ENCODE results near the gene PRB3. TPM values are rescaled to one million over a fixed set of nuclear protein-coding genes. Genes with fewer than 3 reads are reported as not detected.

Gene PRB3
- total RNA-seq, 6 donors from 2014 or later, result not detected

- H3K36me3 ChIP-seq, result no peaks in the 10 kb centered on the region
- no peak overlapping the region for H3K27ac ChIP-seq
- no peak overlapping the region for H3K4me3 ChIP-seq
- ATAC-seq (ENCODE audit: low FRiP score in 2 of 2) (no peak), DNase-seq (no peak)
- TF ChIP-seq POLR2AphosphoS5 (IDR thresholded peaks at IDR 0.05) (no peak), CTCF (IDR thresholded peaks at IDR 0.05) (no peak), EP300 (IDR thresholded peaks at IDR 0.05) (no peak), POLR2A (IDR thresholded peaks at IDR 0.05) (no peak)
- H3K27me3 ChIP-seq, result no peaks in the 10 kb centered on the region
- no peaks in the 10 kb centered on the region for H3K4me1 ChIP-seq
- 38 to 68% methylated on average over 1 of the region's 1 CpG for WGBS, 2 donors
- no peaks in the 10 kb centered on the region for H3K9me3 ChIP-seq
These were observed 23.0 kb downstream of the PRB3 start for GRCh38 chr12:11246489-11246888.

- H3K27me3 ChIP-seq, result no peaks in the 10 kb centered on the region
- TF ChIP-seq POLR2A (IDR thresholded peaks at IDR 0.05) (no peak), POLR2AphosphoS5 (IDR thresholded peaks at IDR 0.05) (no peak), CTCF (IDR thresholded peaks at IDR 0.05) (no peak), EP300 (IDR thresholded peaks at IDR 0.05) (no peak)
- 79 to 92% methylated on average over 3 of the region's 3 CpGs for WGBS, 2 donors
These were observed 26.9 kb downstream of the PRB3 start for GRCh38 chr12:11242656-11243055.

GRCh38 chr12:11240348-11240930 is 29.1 kb downstream of the PRB3 start:
- Histone ChIP-seq H3K4me3 (no peak overlapping the region), H3K27ac (no peak overlapping the region), H3K36me3 (no peaks in the 10 kb centered on the region), H3K9me3 (no peaks in the 10 kb centered on the region), H3K27me3 (no peaks in the 10 kb centered on the region), H3K4me1 (no peaks in the 10 kb centered on the region)
- ATAC-seq (ENCODE audit: low FRiP score in 2 of 2) (no peak), DNase-seq (no peak)
- TF ChIP-seq EP300 (IDR thresholded peaks at IDR 0.05) (no peak), POLR2AphosphoS5 (IDR thresholded peaks at IDR 0.05) (no peak), POLR2A (IDR thresholded peaks at IDR 0.05) (no peak), CTCF (IDR thresholded peaks at IDR 0.05) (no peak)
- 79 to 95% methylated on average over 3 of the region's 3 CpGs for WGBS, 2 donors

More at GRCh38 chr12:11242656-11243055, 26.9 kb downstream of the PRB3 start:
- no peaks in the 10 kb centered on the region for H3K9me3 ChIP-seq
- H3K4me3 ChIP-seq, result no peak overlapping the region
- DNase-seq (no peak), ATAC-seq (ENCODE audit: low FRiP score in 2 of 2) (no peak)
- H3K36me3 ChIP-seq, result no peaks in the 10 kb centered on the region
- H3K27ac ChIP-seq, result no peak overlapping the region
- no peaks in the 10 kb centered on the region for H3K4me1 ChIP-seq

- TF ChIP-seq POLR2AphosphoS5 (IDR thresholded peaks at IDR 0.05), result no peak
- TF ChIP-seq CTCF (IDR thresholded peaks at IDR 0.05), result no peak
- no peak for TF ChIP-seq POLR2A (IDR thresholded peaks at IDR 0.05)
- TF ChIP-seq EP300 (IDR thresholded peaks at IDR 0.05), result no peak
- Histone ChIP-seq H3K4me3 (no peak overlapping the region), H3K4me1 (no peaks in the 10 kb centered on the region), H3K27me3 (no peaks in the 10 kb centered on the region), H3K9me3 (no peaks in the 10 kb centered on the region), H3K36me3 (no peaks in the 10 kb centered on the region), H3K27ac (no peak overlapping the region)
- WGBS, 2 donors, result 83 to 94% methylated on average over 4 of the region's 4 CpGs
- ATAC-seq (ENCODE audit: low FRiP score in 2 of 2), result no peak
- no peak for DNase-seq
These were observed 31.2 kb downstream of the PRB3 start for GRCh38 chr12:11238275-11238674.

GRCh38 chr12:11233532-11233931 is 36.0 kb downstream of the PRB3 start:
- Histone ChIP-seq H3K9me3 (no peaks in the 10 kb centered on the region), H3K36me3 (no peaks in the 10 kb centered on the region), H3K4me3 (no peak overlapping the region), H3K27ac (no peak overlapping the region), H3K4me1 (no peaks in the 10 kb centered on the region), H3K27me3 (no peaks in the 10 kb centered on the region)
- TF ChIP-seq POLR2A (IDR thresholded peaks at IDR 0.05) (no peak), POLR2AphosphoS5 (IDR thresholded peaks at IDR 0.05) (no peak), CTCF (IDR thresholded peaks at IDR 0.05) (no peak), EP300 (IDR thresholded peaks at IDR 0.05) (no peak)
- ATAC-seq (ENCODE audit: low FRiP score in 2 of 2) (no peak), DNase-seq (no peak)
- 71% methylated on average over 5 of the region's 5 CpGs for WGBS, 2 donors

Measured in upper lobe of left lung (tissue), 6 donors.